ENCODE results near the gene ADAMTS15.

Gene ADAMTS15

GRCh38 chr11:130485983-130486382 lies 37.5 kb downstream of the ADAMTS15 start:
- DNase-seq: no peak

DNA sequence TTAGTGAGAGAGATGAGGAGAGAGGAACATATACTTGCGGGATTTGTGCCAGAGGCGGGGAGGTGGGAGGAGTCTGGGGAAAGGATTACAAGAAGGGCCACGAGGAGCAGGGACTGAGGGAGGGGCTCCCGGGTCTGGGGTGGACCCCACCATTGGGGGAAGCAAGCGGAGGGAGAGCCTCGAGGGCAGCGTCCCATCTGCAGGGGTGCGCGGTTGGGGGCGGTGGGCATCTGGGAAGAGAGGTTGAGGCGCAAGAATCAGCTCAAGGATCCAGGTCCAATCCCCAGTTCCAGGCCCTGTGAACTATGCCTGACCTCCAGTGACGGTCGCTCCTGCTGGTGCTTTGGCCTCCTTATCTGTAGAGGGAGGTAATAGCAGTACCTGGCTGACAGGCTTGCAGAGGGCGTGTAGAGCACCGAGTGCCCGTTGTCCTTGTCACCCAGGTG lies 38.0 kb downstream of the ADAMTS15 start:
- no peak for DNase-seq

- no peak for DNase-seq
Observed at GRCh38 chr11:130486987-130487923, 38.8 kb downstream of the ADAMTS15 start.

- DNase-seq: no peak
Observed at GRCh38 chr11:130487924-130488815, 39.7 kb downstream of the ADAMTS15 start.

GRCh38 chr11:130488848-130489584 lies 40.6 kb downstream of the ADAMTS15 start:
- no peak for DNase-seq

GRCh38 chr11:130489716-130490115 lies 41.3 kb downstream of the ADAMTS15 start:
- DNase-seq: no peak

DNA sequence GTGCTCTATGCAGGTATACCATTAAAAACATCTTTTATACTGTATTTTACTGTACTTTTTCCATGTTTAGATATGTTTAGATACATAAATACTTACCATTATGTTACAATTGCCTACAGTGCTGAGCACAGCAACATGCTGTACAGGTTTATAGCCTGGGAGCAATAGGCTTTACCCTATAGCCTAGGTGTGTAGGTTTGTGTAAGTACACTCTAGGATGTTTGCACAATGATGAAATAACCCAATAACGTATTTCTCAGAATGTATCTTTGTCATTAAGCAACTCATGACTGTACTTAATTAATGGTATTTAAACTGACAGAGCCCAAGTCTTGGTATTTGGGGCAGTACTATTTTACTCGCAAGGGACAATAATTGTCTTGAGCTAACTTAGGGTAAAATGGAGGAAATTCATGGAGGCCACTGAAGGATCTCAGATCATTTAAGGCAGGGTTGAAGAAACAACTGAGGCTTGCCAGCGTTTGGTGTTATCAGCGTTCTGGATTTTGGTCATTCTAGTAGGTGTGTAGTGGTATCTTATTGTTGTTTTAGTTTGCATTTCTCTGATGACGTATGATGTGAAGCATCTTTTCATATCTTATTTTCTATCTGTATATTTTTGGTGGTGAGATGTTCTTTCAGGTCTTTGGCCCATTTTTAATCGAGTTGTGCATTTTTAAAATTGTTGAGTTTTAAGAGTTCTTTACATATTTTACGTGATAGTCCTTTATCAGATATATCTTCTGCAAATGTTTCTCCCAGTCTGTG lies 42.4 kb downstream of the ADAMTS15 start:
- DNase-seq: no peak

DNA sequence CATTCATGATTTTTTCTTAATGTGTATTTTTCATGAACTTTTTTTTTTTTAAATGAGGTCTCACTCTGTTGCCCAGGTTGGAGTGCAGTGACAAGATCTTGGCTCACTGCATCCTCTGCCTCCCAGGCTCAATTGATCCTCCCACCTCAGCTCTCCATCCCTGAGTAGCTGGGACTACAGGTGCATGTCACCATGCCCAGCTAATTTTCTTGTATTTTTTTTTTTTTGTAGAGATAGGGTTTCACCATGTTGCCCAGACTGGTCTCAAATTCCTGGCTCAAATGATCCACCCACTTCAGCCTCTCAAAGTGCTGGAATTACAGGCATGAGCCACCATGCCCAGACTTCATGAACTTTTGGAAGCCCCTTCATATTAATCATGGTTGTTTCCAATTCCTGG lies 49.7 kb downstream of the ADAMTS15 start:
- DNase-seq: no peak

- no peak for DNase-seq
Observed at GRCh38 chr11:130499828-130500227, 51.4 kb downstream of the ADAMTS15 start.

DNA sequence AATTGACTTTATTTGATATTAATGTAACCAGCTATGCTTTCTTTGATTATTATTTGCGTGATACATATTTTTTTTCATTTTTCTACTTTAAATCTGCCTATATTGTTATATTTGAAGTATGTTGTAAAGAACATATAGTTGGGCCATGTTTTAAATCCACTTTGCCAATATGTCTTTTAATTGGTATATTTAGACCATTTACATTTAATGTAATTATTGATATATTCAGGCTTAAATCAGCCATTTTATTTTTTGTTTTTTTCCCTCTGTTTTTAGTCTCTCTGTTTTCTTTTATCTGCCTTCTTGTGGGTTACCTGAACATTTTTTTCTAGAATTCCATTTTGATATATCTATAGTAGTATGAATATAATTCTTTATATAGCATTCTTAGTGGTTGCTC lies 55.9 kb downstream of the ADAMTS15 start:
- no peak for DNase-seq

GRCh38 chr11:130508913-130509312 lies 60.5 kb downstream of the ADAMTS15 start:
- DNase-seq: no peak

GRCh38 chr11:130509942-130510341 lies 61.5 kb downstream of the ADAMTS15 start:
- DNase-seq: no peak

DNA sequence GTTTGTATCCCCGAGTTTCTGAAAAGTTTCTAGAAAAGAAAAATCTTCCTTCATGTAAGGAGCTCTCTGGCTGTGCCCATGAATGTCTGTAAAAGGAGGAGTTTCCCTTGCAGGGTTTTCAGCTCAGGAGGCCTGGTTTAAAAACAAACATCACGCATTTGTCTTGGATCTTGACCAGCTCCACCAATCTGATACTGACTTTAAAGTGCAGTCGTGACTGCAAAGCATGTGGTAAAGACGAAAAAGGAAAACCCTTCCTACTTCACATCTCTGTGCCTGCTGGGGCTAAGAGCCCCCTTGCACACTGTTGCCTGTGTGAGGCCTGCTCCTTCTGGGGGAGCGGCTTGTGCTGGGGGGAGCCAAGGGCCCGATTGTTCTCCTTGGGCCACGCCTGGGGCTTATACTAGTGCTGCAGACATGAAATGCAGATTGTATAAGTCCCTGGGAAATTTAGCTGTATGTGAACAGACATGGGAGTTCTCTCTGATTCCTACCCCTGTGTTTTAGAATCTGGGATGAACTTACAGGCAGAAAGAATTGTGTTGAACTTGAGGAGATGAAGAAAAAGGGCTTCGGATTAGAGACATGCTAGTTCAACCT lies 62.1 kb downstream of the ADAMTS15 start:
- DNase-seq: no peak

DNA sequence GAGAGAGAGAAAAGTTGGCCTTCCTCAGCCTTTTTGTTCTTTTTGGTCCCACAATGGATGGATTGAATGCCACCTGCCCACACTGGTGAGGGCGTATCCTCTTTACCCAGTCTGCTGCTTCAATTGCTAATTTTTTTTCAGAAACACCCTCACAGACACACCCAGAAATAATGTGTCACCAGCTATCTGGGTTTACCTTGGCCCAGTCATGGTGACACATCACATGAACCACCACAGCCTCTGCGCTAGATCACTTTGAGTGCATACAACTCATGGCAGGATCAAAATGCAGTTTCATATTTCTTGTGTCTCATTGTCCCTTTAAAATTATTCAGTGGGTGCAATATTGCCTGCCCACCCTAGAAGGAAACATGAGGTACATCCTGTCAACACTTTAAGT lies 63.3 kb downstream of the ADAMTS15 start:
- no peak for DNase-seq

GRCh38 chr11:130512662-130513061 lies 64.2 kb downstream of the ADAMTS15 start:
- DNase-seq: no peak

DNA sequence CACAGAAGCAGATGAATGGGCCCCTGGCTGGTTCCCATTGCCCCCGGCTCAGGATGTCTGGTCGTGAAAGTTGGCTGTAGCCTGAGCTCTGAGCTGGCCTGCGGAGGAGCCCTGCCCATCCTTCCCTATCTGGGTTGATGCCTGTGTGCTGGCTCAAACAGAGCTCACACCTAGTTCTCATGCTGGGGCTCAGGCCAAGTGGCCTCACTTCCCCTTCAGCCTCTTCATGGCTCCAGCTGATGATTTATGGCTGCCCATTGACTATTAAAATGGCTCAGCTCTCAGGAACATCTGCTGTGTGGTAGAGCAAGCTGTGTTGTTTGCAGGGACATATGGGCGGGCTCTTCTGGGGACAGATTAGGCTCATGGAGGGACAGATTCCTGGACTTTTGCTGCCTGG lies 64.7 kb downstream of the ADAMTS15 start:
- no peak for DNase-seq

DNA sequence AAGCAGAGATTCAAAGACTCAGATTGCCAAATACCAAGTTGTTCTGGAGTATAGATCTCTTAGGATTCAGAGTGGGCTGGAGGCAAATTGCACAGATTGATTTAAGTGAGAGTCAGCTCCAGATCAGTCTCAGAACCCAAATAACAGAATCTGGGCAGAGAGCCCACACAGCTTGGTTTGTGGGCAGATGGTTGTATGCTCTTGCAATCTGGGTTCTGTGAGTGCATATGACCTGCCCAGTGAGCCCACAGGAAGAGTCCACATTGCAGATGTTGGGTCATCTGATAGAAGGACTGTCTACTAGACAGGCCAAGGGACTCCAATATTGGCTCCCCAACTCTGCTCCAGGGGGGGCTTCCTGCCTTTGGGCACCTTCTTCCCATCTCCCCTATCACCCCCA lies 65.9 kb downstream of the ADAMTS15 start:
- DNase-seq: no peak

GRCh38 chr11:130514851-130515250 lies 66.4 kb downstream of the ADAMTS15 start:
- DNase-seq: no peak

GRCh38 chr11:130515829-130516553 lies 67.5 kb downstream of the ADAMTS15 start:
- no peak for DNase-seq

- DNase-seq: no peak
Observed at GRCh38 chr11:130516554-130517505, 68.4 kb downstream of the ADAMTS15 start.
